Amygdala (tissue), 56 donors: ENCODE results near the gene OR5K3.
"Not testable (repeated sequence)": the region's sequence is repeated elsewhere in the genome, so short reads cannot be mapped to it uniquely, and the experiment has no call there.

Source experiments
- DNase-seq, 56 donors: peaks; one replicate each; lab custom pipeline; 2025; lab: John Stamatoyannopoulos, UW

Gene OR5K3

GRCh38 chr3:98390366-98390765 lies at the start of gene OR5K3:
TSS of gene OR5K3 (plus strand) at chr3:98390666. CDS start at chr3:98390666, 0 bp downstream.
- DNase-seq = no peak

GRCh38 chr3:98341758-98342157 lies 48.7 kb upstream of the OR5K3 start:
- DNase-seq = no peak

- peak in 4 of 56 donors; percentile 1 to 21 (median 5) for DNase-seq
These were observed 46.6 kb upstream of the OR5K3 start for GRCh38 chr3:98343647-98344507.

- no peak for DNase-seq
These were observed 40.4 kb upstream of the OR5K3 start for GRCh38 chr3:98350082-98350481.

- no peak for DNase-seq
These were observed 36.9 kb upstream of the OR5K3 start, which contains the start of gene OR5K4 for GRCh38 chr3:98353554-98353953. TSS of gene OR5K4 (plus strand) at chr3:98353854. CDS start at chr3:98353854, 0 bp downstream.

- DNase-seq = no peak
These were observed 31.2 kb upstream of the OR5K3 start for GRCh38 chr3:98359250-98359649.

GRCh38 chr3:98359993-98360675 lies 30.3 kb upstream of the OR5K3 start:
- no peak for DNase-seq

GRCh38 chr3:98360681-98361080 lies 29.8 kb upstream of the OR5K3 start:
- DNase-seq = no peak

GRCh38 chr3:98361289-98361688 lies 29.2 kb upstream of the OR5K3 start:
- DNase-seq = no peak

- DNase-seq = no peak
These were observed 22.8 kb upstream of the OR5K3 start for GRCh38 chr3:98367464-98368246.

- DNase-seq = no peak
These were observed 19.3 kb upstream of the OR5K3 start for GRCh38 chr3:98371186-98371585.

- DNase-seq = no peak
These were observed 18.6 kb upstream of the OR5K3 start for GRCh38 chr3:98371853-98372252.

- DNase-seq = no peak
These were observed 18.0 kb upstream of the OR5K3 start for GRCh38 chr3:98372445-98372844.

GRCh38 chr3:98376631-98377030 lies 13.8 kb upstream of the OR5K3 start:
- DNase-seq = no peak

GRCh38 chr3:98388147-98388546 lies 2.3 kb upstream of the OR5K3 start:
- DNase-seq = no peak

- peak in 3 of 56 donors; percentile 1 to 2 (median 2) for DNase-seq
These were observed 4.6 kb downstream of the OR5K3 start for GRCh38 chr3:98395101-98395500.

- DNase-seq = not testable (repeated sequence)
These were observed 6.0 kb downstream of the OR5K3 start for GRCh38 chr3:98396482-98396881.

GRCh38 chr3:98398513-98398912 lies 8.0 kb downstream of the OR5K3 start:
- no peak for DNase-seq

- no peak for DNase-seq
These were observed 12.0 kb downstream of the OR5K3 start for GRCh38 chr3:98402507-98402906.

- no peak for DNase-seq
These were observed 13.5 kb downstream of the OR5K3 start for GRCh38 chr3:98404010-98404409.

- no peak for DNase-seq
These were observed 15.6 kb downstream of the OR5K3 start for GRCh38 chr3:98406034-98406433.
